Suprapubic skin (tissue), 4 donors: ENCODE data around the gene GADL1. TPM values are rescaled to one million over a fixed set of nuclear protein-coding genes. Genes with fewer than 3 reads are reported as not detected.

Experiments
- DNase-seq, 2 donors: peaks; one replicate each; pipeline ENCODE4 v3.0.0-alpha.2; 2019; ENCODE audit warnings: low spot score in 2 of 2
- H3K27ac ChIP-seq: fragments of 200-600 bp; sonication (generic); one replicate; pipeline ENCODE4 v1.5.1; 2019
- H3K27me3 ChIP-seq: fragments of 200-600 bp; sonication (generic); one replicate; pipeline ENCODE4 v1.5.1; 2019
- H3K36me3 ChIP-seq: fragments of 200-600 bp; sonication (generic); one replicate; pipeline ENCODE4 v1.5.1; 2019
- H3K4me1 ChIP-seq: fragments of 200-600 bp; sonication (generic); one replicate; pipeline ENCODE4 v1.5.1; 2019
- H3K4me3 ChIP-seq: fragments of 200-600 bp; sonication (generic); one replicate; pipeline ENCODE4 v1.5.1; 2019; ENCODE audit warnings: mild to moderate bottlenecking
- H3K9me3 ChIP-seq: fragments of 200-600 bp; sonication (generic); one replicate; pipeline ENCODE4 v1.5.1; 2019
- CTCF ChIP-seq, 2 donors: fragments of 200-600 bp in 1 of 2; fragments of 450-650 bp in 1 of 2; sonication (generic) in 1 of 2; IDR thresholded peaks; one replicate each; pipeline ENCODE4 v1.5.1; 2016 to 2019; ENCODE audit warnings: antibody characterized with exemption in 2 of 2, mild to moderate bottlenecking in 1 of 2, moderate library complexity in 1 of 2
- EP300 ChIP-seq: sonication (generic); formaldehyde crosslinking; IDR thresholded peaks from one replicate; pipeline ENCODE4 v1.6.1; 2017; ENCODE audit warnings: antibody characterized with exemption
- POLR2A ChIP-seq, 2 donors: fragments of 450-650 bp; IDR thresholded peaks; one replicate each; pipeline ENCODE4 v1.6.1; 2017; ENCODE audit warnings: antibody characterized with exemption in 2 of 2, mild to moderate bottlenecking in 2 of 2, moderate library complexity in 2 of 2
- POLR2AphosphoS5 ChIP-seq, 3 donors: sonication (generic); formaldehyde crosslinking; IDR thresholded peaks; one replicate each; pipeline ENCODE4 v1.6.1; 2017; ENCODE audit warnings: antibody characterized with exemption in 3 of 3
- WGBS: methylation state at CpG from one replicate; pipeline ENCODE4 v1.1.5; 2018; 5-methylcytosine and 5-hydroxymethylcytosine counted together
- total RNA-seq, 4 donors: library from RNA; depleted of rRNA; stranded (reverse); fragments of >200 nt; gene quantifications; one replicate each; pipeline ENCODE4 v1.1.0, GENCODE V29; 2016

Gene GADL1
- total RNA-seq, 4 donors from 2014 or later = not detected

- TF ChIP-seq POLR2A (IDR thresholded peaks at IDR 0.05) (no peak), CTCF (IDR thresholded peaks at IDR 0.05) (no peak), POLR2AphosphoS5 (IDR thresholded peaks at IDR 0.05) (no peak), EP300 (no peak)
- 41% methylated on average over 3 of the region's 3 CpGs for WGBS
Observed at GRCh38 chr3:30770387-30770786, 124.1 kb downstream of the GADL1 start.

DNA sequence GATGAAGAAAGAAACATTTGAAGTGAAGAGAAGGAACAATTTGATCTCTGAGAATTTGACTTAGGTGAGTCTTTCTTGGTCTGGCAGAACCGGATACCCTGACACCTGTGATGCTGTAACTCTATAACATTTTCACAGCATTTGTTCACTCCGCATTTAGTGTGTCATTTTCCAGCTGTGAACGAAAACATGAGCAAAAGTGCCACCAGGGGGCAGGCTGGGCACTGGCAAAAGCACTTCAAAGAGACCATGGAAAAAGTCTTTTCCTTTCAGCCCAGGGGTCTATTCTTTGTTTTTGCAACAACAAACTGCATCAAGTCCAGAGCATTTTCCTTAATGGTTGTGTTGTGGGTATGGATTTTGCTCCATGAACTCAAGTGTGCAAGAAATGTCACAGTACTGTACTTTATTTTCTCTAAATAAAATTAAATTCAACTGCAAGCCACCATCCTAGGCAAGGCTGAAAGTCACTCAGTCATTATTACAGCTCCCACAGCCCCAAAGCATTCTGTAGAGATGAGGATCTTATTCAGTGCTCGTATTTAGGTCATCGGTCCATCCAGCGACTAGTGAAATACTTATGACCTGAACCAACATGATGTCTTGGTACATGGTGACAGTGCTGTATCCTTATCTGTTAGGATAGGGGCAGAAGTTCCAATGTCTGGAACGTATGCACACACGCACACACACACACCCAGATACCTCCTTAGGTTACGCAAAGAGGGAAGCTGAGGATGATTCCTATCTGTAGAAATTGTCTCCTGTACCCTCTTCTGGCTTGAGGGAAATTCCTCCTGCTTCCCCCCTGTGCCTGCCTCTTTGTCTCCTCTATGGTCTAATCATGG, 125.5 kb downstream of the GADL1 start:
- H3K4me1 ChIP-seq = no peaks in the 10 kb centered on the region
- no peak overlapping the region for H3K4me3 ChIP-seq
- DNase-seq = no peak
- WGBS = 64% methylated on average over 9 of the region's 9 CpGs
- TF ChIP-seq POLR2AphosphoS5 (IDR thresholded peaks at IDR 0.05) (no peak), POLR2A (IDR thresholded peaks at IDR 0.05) (no peak), CTCF (IDR thresholded peaks at IDR 0.05) (peak; percentile 69 to 71)
- H3K36me3 ChIP-seq = no peaks in the 10 kb centered on the region
- no peaks in the 10 kb centered on the region for H3K9me3 ChIP-seq
- no peaks in the 10 kb centered on the region for H3K27me3 ChIP-seq
- no peak overlapping the region for H3K27ac ChIP-seq

More at GRCh38 chr3:30770387-30770786, 124.1 kb downstream of the GADL1 start:
- no peaks in the 10 kb centered on the region for H3K4me1 ChIP-seq
- no peak for DNase-seq
- no peaks in the 10 kb centered on the region for H3K27me3 ChIP-seq
- H3K36me3 ChIP-seq = no peaks in the 10 kb centered on the region
- H3K9me3 ChIP-seq = no peaks in the 10 kb centered on the region
- no peak overlapping the region for H3K4me3 ChIP-seq
- no peak overlapping the region for H3K27ac ChIP-seq

- Histone ChIP-seq H3K27ac (no peak overlapping the region), H3K4me1 (no peaks in the 10 kb centered on the region), H3K4me3 (no peak overlapping the region), H3K36me3 (no peaks in the 10 kb centered on the region), H3K27me3 (no peaks in the 10 kb centered on the region), H3K9me3 (no peaks in the 10 kb centered on the region)
- no peak for TF ChIP-seq EP300
- no peak for TF ChIP-seq CTCF (IDR thresholded peaks at IDR 0.05)
- TF ChIP-seq POLR2A (IDR thresholded peaks at IDR 0.05) = no peak
- no peak for TF ChIP-seq POLR2AphosphoS5 (IDR thresholded peaks at IDR 0.05)
- 37% methylated on average over 1 of the region's 1 CpG for WGBS
- no peak for DNase-seq
Observed at GRCh38 chr3:30768046-30768445, 126.4 kb downstream of the GADL1 start.

GRCh38 chr3:30766522-30766921, 127.9 kb downstream of the GADL1 start:
- H3K4me1 ChIP-seq = no peaks in the 10 kb centered on the region
- H3K27me3 ChIP-seq = no peaks in the 10 kb centered on the region
- H3K9me3 ChIP-seq = no peaks in the 10 kb centered on the region
- DNase-seq = no peak
- TF ChIP-seq CTCF (IDR thresholded peaks at IDR 0.05) = no peak
- H3K4me3 ChIP-seq = no peak overlapping the region
- no peak overlapping the region for H3K27ac ChIP-seq
- H3K36me3 ChIP-seq = no peaks in the 10 kb centered on the region

- no peak for TF ChIP-seq EP300
- TF ChIP-seq POLR2AphosphoS5 (IDR thresholded peaks at IDR 0.05) = no peak
- TF ChIP-seq POLR2A (IDR thresholded peaks at IDR 0.05) = no peak
- no peak for TF ChIP-seq CTCF (IDR thresholded peaks at IDR 0.05)
- no peak overlapping the region for H3K4me3 ChIP-seq
- no peaks in the 10 kb centered on the region for H3K4me1 ChIP-seq
- H3K9me3 ChIP-seq = no peaks in the 10 kb centered on the region
- no peaks in the 10 kb centered on the region for H3K27me3 ChIP-seq
- H3K36me3 ChIP-seq = no peaks in the 10 kb centered on the region
- no peak for DNase-seq
- H3K27ac ChIP-seq = no peak overlapping the region
- 95% methylated on average over 4 of the region's 4 CpGs for WGBS
Observed at GRCh38 chr3:30764891-30765290, 129.6 kb downstream of the GADL1 start.
